ENCODE measurements around the gene TNFRSF21. TPM values are rescaled to one million over a fixed set of nuclear protein-coding genes. Genes with fewer than 3 reads are reported as not detected.

TNFRSF21 gene
- total RNA-seq, 2 donors from 2014 or later = 7.3 to 15.3 TPM

DNA sequence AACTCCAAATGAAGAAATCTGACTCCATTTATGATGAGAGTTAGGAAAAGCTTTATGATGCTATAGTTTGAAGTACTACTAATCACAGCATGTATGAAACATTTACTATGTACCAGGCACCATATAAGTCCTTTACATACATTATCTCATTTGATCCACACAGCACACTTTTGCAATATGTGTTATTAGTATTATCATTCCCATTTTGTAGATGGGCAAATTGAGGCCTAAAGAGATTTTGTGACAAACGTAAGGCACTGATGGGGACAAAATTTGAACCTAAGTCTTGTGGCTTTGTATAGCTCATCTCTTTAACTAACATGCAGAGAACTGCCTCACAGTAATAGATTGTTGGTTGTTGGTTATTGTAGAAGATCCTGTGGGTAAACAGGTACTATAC is 14.2 kb upstream of the TNFRSF21 start:
- Histone ChIP-seq H3K4me3 (no peak overlapping the region), H3K9me3 (no peaks in the 10 kb centered on the region), H3K27ac (no peak overlapping the region), H3K36me3 (no peaks in the 10 kb centered on the region), H3K27me3 (replicated peaks; ENCODE audit: insufficient read depth) (no peaks in the 10 kb centered on the region), H3K4me1 (ENCODE audit: control insufficient read depth in 1 of 2, low read depth in 2 of 2) (no peaks in the 10 kb centered on the region)
- TF ChIP-seq, protein P1, sequence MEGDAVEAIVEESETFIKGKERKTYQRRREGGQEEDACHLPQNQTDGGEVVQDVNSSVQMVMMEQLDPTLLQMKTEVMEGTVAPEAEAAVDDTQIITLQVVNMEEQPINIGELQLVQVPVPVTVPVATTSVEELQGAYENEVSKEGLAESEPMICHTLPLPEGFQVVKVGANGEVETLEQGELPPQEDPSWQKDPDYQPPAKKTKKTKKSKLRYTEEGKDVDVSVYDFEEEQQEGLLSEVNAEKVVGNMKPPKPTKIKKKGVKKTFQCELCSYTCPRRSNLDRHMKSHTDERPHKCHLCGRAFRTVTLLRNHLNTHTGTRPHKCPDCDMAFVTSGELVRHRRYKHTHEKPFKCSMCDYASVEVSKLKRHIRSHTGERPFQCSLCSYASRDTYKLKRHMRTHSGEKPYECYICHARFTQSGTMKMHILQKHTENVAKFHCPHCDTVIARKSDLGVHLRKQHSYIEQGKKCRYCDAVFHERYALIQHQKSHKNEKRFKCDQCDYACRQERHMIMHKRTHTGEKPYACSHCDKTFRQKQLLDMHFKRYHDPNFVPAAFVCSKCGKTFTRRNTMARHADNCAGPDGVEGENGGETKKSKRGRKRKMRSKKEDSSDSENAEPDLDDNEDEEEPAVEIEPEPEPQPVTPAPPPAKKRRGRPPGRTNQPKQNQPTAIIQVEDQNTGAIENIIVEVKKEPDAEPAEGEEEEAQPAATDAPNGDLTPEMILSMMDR (IDR thresholded peaks at IDR 0.05) = no peak
- DNase-seq (ENCODE audit: low spot score) (no peak), ATAC-seq (ENCODE audit: insufficient number of reproducible peaks, low FRiP score, low read depth) (no peak)

DNA sequence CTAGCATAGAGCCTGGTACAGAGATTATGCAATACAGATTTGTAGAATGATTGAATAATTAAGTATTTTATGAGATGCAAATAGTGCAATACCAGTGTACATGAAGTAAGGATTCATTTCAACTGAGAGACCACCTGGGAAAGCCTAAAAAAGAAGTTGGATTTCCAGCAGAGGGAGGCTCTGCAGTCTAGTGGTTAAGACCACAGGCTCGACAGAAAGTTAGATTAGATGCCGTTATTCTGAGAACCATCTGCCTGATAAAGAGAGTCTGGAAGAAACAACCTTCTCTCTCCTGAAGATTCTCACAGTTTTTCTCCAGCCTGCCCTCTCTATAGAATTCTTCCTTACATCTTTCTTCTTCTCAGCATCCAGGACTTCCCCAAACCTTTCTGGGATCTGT is 13.6 kb upstream of the TNFRSF21 start:
- Histone ChIP-seq H3K4me3 (no peak overlapping the region), H3K36me3 (no peaks in the 10 kb centered on the region), H3K9me3 (no peaks in the 10 kb centered on the region), H3K27ac (no peak overlapping the region), H3K4me1 (ENCODE audit: control insufficient read depth in 1 of 2, low read depth in 2 of 2) (no peaks in the 10 kb centered on the region), H3K27me3 (replicated peaks; ENCODE audit: insufficient read depth) (no peaks in the 10 kb centered on the region)
- DNase-seq (ENCODE audit: low spot score) (no peak), ATAC-seq (ENCODE audit: insufficient number of reproducible peaks, low FRiP score, low read depth) (no peak)
- TF ChIP-seq, protein P1 (IDR thresholded peaks at IDR 0.05) = no peak

DNA sequence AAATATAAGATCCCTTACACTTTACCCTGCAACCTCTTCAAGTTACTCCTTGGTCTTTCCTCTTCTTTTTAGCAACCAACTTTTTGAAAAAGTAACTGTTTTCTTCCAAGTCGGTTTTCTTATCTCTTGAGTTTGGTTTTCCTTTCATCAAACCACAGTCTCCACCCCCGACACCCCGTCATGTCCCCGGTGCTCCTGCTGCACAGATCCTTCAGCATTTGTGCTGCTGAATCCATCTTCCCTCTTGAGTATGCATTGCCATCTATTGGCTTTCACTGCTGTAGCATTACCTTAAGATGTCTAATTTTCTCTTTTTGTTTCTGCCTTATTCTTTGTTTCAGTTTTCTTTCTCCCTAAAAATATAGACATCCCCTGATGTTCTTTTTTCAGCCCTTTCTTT is 11.9 kb upstream of the TNFRSF21 start:
- H3K4me3 ChIP-seq = no peak overlapping the region
- H3K4me1 ChIP-seq (ENCODE audit: control insufficient read depth in 1 of 2, low read depth in 2 of 2) = no peaks in the 10 kb centered on the region
- no peaks in the 10 kb centered on the region for H3K27me3 ChIP-seq (replicated peaks; ENCODE audit: insufficient read depth)
- no peaks in the 10 kb centered on the region for H3K9me3 ChIP-seq
- no peak for DNase-seq (ENCODE audit: low spot score)
- no peaks in the 10 kb centered on the region for H3K36me3 ChIP-seq
- ATAC-seq (ENCODE audit: insufficient number of reproducible peaks, low FRiP score, low read depth) = no peak
- H3K27ac ChIP-seq = no peak overlapping the region
- TF ChIP-seq, protein P1 (IDR thresholded peaks at IDR 0.05) = no peak

DNA sequence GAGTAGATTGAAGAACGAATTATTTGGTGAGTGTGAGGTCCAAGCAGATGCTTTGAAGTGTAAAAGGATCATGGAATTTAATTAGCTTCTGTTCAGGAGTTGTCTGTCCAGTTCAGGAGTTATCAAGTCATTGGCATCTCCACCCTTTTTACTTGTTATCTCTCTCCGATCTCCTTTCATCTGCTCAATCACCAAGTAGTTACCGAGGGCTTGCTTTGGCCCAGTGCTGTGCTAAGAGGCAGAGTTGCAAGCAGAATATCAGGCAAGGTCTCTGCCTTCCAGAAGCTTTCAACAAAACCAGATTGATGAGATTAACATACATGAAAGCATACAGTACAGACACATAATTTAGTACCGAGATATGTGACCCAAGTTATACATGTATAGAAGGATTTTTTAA is 10.2 kb upstream of the TNFRSF21 start:
- Histone ChIP-seq H3K27ac (no peak overlapping the region), H3K4me3 (no peak overlapping the region), H3K36me3 (no peaks in the 10 kb centered on the region), H3K27me3 (replicated peaks; ENCODE audit: insufficient read depth) (no peaks in the 10 kb centered on the region), H3K4me1 (ENCODE audit: control insufficient read depth in 1 of 2, low read depth in 2 of 2) (no peaks in the 10 kb centered on the region), H3K9me3 (no peaks in the 10 kb centered on the region)
- no peak for ATAC-seq (ENCODE audit: insufficient number of reproducible peaks, low FRiP score, low read depth)
- TF ChIP-seq, protein P1 (IDR thresholded peaks at IDR 0.05) = no peak
- no peak for DNase-seq (ENCODE audit: low spot score)

DNA sequence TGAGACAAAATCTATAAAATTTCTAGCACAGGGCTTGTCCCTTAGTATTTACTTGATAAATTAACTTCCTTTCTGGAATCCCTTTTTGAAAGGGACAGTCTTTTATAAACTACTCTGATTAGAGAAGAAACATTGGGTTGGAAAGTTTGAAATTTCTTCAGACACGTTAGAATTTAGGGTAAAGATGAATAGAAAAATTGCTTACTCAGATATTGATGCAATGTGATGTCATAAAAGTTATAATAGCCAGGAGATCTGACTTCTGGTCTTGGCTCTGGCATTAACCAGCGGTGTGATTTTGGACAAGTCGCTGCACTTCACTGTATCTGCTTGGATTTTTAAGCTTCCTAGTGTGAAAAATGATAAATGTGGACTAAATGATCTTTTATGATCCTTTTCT is 9.7 kb upstream of the TNFRSF21 start:
- Histone ChIP-seq H3K36me3 (no peaks in the 10 kb centered on the region), H3K4me1 (ENCODE audit: control insufficient read depth in 1 of 2, low read depth in 2 of 2) (no peaks in the 10 kb centered on the region), H3K27me3 (replicated peaks; ENCODE audit: insufficient read depth) (no peaks in the 10 kb centered on the region), H3K4me3 (no peak overlapping the region), H3K27ac (no peak overlapping the region), H3K9me3 (no peaks in the 10 kb centered on the region)
- ATAC-seq (ENCODE audit: insufficient number of reproducible peaks, low FRiP score, low read depth) (no peak), DNase-seq (ENCODE audit: low spot score) (no peak)
- TF ChIP-seq, protein P1 (IDR thresholded peaks at IDR 0.05) = no peak

Measured in thoracic aorta (tissue), 2 donors.